KG1 (cell line): ENCODE data around the gene DNASE1.
A peak's percentile ranks its signal among the peaks of the same experiment; 100 is the strongest.

ENCODE experiments used
- DNase-seq: peaks from one replicate; lab custom pipeline; 2025; lab: John Stamatoyannopoulos, UW

The DNASE1 gene

DNA sequence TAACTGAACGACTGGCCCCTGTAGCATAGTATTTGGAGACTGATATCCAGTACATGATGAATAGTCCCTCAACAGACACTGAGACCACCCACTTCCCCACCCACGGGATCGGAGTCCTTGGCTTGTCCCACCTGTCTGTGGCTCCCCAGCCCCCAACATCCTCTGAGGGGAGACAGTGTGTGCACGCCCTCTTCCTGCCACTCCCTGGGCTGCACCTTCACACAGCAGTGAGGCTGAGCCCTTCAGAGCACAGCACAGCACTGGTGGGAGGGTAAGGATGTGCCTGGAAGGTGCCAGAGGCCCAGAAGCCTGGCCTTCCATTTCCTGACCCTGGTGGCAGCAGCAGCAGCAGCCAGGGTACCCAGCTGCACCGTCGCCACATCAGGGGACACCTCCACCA, 11.0 kb downstream of the DNASE1 start:
- no peak for DNase-seq

- DNase-seq, result no peak
Measured at GRCh38 chr16:3668626-3669025, 14.1 kb downstream of the DNASE1 start.

- no peak for DNase-seq
Measured at GRCh38 chr16:3669082-3669481, 14.6 kb downstream of the DNASE1 start.

- no peak for DNase-seq
Measured at GRCh38 chr16:3670711-3671110, 16.2 kb downstream of the DNASE1 start.

DNA sequence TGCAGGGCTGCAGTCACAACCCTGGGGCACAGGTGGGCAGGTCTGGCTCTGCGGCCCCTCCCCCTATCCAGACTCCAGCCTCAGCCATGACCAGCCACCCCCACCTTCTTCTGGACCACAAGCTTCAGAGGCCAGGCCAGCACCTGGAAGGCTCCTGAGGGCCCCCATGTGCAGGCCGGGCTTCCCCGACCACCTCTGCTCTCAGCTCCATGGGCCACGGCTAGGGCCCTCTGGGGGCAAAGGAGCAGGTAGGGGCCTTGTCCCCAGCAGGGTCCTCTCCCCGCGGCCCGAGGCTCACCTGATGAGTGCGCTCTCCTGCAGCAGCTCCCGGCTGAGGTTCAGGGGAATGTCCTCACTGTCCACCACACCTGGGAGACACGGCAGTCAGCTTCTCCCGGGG, 16.9 kb downstream of the DNASE1 start:
- DNase-seq, result no peak

GRCh38 chr16:3672571-3673041, 18.1 kb downstream of the DNASE1 start:
- no peak for DNase-seq

- DNase-seq, result no peak
Measured at GRCh38 chr16:3673201-3673600, 18.7 kb downstream of the DNASE1 start.

- no peak for DNase-seq
Measured at GRCh38 chr16:3673676-3674377, 19.3 kb downstream of the DNASE1 start.

- DNase-seq, result no peak
Measured at GRCh38 chr16:3674513-3675295, 20.2 kb downstream of the DNASE1 start.

- no peak for DNase-seq
Measured at GRCh38 chr16:3675601-3676130, 21.2 kb downstream of the DNASE1 start.

DNA sequence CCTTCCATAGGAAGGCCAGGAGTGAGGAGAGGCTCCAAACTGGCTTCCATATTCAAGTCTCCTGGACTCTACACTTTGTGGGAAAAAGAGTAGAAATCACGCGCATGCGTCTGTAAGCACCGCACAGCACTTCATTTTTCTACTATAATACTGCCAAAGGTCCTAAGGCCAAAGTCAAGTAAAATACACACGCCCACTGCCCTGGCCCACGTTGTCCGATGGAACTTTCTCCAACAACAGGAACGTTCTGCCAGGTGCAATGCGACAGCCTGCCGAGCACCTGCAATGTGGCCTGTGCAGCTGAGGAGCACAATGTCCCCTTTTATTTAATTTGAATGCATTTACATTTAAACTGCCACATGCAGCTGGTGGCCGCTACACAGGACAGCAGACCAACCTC, 23.5 kb downstream of the DNASE1 start:
- DNase-seq, result no peak

DNA sequence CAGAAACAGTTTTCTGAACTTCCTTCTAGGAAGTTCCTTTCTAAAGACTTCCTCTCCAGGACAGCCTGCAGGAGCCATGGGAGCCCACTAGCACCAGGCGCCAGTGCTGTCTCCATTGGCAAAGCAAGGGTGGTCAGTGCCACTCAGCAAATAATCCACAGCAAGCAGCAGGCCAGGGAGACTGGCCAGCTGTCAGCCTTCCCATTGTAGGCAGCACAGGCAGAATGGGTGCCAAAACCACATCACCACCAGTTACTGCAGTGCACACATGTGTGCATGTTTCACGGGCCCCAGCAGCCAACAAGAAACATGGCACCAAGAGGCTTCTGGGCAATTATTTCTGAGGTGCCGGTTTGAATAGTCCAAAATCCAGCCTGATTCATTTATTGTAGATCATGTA, 26.7 kb downstream of the DNASE1 start:
- DNase-seq, result no peak

DNA sequence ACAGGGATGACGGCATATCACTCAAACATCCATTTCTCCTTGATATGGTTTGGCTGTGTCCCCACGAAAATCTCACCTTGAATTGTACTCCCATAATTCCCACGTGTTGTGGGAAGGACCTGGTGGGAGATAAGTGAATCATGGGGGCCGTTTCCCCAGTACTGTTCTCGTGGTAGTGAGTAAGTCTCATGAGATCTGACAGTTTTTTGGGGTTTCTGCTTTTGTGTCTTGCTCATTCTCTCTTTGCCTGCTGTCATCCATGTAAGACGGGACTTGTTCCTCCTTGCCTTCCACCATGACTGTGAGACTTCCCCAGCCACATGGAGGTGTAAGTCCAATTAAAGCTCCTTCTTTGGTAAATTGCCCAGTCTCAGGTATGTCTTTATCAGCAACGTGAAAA, 32.5 kb downstream of the DNASE1 start:
- no peak for DNase-seq

GRCh38 chr16:3687792-3688191, 33.3 kb downstream of the DNASE1 start:
- no peak for DNase-seq

- no peak for DNase-seq
Measured at GRCh38 chr16:3689731-3690130, 35.2 kb downstream of the DNASE1 start.

DNA sequence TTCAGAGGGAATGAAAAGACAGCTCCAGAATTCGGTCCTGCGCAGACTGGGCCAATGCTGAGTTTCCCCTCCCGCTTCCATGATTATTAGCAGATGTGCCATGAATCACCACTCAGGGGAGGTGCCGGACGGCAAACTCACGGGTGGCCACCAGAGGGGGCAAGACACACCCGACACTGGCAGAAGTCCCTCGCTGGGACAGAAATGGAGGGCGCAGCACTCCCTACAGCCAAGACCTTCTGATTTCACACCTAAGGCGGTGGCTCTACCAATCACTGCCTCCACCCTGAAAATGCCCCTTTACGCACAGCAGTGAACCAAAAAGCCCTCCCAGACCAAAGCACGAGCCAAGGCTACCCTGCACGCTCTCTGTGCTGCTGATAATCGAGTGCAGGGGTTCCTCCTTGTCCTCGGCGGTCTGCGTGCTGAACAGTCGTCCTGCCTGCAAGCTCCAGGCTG, 36.0 kb downstream of the DNASE1 start:
- peak; percentile 37 for DNase-seq

- no peak for DNase-seq
Measured at GRCh38 chr16:3690980-3691720, 36.7 kb downstream of the DNASE1 start.

GRCh38 chr16:3691761-3692160, 37.3 kb downstream of the DNASE1 start:
- no peak for DNase-seq

DNA sequence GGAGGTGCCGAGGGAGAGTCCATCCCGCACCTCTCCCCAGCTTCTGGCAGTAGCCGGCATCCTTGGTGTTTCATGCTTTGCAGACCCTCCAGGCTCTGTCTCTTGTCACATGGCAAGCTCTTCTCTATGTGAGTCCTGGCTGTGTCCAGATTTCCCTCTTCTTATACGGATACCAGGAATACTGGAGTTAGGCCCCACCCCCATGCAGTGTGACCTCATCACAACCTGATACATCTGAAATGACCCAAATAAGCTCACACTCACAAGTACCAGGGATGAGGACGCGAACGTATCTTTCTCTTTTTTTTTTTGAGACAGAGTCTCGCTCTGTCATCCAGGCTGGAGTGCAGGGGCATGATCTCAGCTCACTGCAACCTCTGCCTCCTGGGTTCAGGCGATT, 39.6 kb downstream of the DNASE1 start:
- DNase-seq, result no peak

GRCh38 chr16:3695610-3696369, 41.3 kb downstream of the DNASE1 start:
- no peak for DNase-seq

DNA sequence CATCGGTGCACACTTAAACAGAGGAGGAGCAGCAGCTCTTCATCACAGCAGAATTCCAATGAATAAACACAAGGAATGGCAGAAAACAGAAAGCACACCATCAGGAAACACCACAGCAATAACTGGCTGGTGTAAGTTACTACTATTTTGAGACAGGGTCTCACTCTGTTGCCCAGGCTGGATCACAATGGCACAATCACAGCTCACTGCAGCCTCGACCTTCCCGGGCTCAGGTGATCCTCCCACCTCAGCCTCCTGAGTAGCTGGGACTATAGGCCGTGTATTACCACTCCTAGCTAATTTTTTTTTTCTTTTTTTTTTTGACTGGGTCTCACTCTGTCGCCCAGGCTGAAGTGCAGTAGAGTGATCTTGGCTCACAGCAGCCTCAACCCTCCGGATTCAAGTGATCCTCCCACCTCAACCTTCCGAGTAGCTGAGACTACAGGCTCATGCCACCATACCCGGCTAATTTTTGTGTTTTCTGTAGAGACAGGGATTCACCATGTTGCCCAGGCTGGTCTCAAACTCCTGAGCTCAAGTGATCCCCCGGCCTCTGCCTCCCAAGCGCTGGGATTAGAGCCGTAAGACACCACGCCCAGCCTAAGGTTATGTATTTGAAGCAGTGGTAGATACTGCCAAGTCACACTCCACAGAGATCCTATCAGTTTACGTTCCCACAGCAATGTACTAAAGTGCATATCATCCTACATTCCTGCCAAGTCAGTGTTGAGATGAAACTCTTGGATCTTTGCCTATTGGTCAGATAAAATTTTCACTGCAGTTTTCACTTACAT, 42.1 kb downstream of the DNASE1 start:
- no peak for DNase-seq
